DLD1 (cell line): ENCODE results near the gene ZNF664.
"Not testable (repeated sequence)": the region's sequence is repeated elsewhere in the genome, so short reads cannot be mapped to it uniquely, and the experiment has no call there.

ENCODE experiments used
- in situ Hi-C: cut with HindIII; loops from 2 replicates; pipeline ENCODE4 v1.10.0; 2017; ENCODE audit warnings: low sequenced_read_pairs

ZNF664 gene

DNA sequence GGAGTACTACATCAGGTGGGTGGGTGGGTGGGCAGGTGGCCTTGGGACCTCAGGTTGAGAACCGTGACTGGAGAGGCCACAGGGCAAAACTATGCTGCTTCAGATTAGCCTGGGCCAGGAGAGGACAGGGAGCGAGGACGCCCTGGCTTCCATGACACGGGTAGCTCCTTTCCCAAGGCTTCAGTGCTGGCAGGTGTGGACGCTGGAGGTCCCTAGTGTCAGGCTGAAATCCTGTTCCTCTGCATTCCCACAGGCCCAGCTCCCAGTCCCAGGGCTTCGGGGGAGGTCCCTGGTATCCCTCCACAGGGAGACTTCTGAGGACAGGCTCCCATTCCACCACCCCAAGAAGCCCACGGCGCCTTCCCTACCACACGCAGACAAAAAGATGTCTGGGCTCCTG is 32.0 kb upstream of the ZNF664 start:
- in situ Hi-C loops = no loop called here

DNA sequence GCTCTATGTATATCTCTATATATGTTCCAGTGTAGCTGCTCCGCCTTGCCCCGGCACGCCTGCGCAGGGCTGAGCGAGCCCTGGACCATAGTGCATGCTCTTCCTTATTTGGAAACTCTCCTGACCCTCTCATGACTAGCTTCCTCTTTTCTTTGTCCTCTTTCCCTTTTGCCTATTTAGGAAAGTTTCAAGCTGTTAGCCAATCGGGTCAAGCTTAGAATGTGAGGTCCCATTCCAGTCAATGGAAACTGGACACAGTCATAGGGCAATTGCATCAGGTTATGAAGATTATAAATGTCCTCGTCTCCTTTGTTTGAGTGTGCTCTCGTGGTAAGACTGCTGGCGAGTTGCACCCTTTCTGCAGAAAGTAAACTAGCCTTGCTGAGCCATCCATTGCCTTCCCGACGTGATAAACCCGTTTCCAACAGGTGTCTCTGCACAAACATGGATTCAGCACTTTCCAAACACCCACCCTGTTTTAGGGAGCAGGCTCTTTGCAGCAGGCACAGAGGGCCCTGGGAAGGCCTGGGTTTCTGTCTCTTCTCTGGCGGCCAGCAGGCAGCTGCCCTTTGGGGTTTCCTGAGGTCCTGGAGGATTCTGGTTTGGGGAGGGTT is 31.3 kb upstream of the ZNF664 start:
- in situ Hi-C loops = no loop called here

DNA sequence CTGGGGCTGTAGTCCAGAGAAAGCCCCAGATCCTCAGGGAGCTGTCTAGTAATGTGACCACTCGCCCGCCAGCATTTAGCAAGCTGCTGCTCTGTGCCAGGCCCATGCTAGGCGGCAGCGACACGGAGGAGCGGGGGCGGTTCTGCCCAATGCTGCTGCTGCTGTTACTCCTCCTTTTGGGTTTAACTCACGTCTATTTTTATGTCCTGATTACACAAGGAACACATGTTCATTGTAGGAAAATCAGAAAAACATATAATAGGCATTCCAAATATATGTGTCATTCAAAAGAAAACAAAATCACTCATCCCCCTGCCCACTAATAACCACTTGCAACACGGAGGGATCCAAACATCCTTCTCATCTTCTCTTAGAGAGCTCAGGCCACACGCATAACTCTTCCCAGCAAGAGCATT is 30.8 kb upstream of the ZNF664 start:
- in situ Hi-C loops = no loop called here

- in situ Hi-C loops = no loop called here
Observed at GRCh38 chr12:123942911-123943648, 29.9 kb upstream of the ZNF664 start.

- in situ Hi-C loops = no loop called here
Observed at GRCh38 chr12:123943816-123944215, 29.2 kb upstream of the ZNF664 start.

DNA sequence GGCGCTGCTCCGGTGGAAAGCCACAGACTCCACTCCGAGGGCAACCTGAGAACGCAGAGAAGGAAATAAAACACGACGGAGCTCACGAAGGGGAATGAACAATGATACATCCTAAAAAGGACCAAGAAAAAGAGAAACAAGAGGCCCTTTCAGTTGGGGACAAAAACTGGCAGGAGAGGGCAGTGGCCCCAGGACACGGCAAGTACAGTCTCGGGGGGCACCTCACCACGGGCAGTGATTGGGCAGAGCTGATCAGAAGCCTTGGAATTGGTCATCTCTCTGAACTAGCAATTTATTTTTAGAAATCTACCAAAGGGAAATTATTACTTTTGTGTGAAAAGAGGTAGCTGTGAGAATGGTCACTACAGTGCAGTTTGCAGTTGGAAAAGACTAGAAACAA is 28.3 kb upstream of the ZNF664 start:
- in situ Hi-C loops = no loop called here

GRCh38 chr12:123945287-123946151 is 27.5 kb upstream of the ZNF664 start:
- in situ Hi-C loops = no loop called here

GRCh38 chr12:123946152-123946515 is 26.9 kb upstream of the ZNF664 start:
- in situ Hi-C loops = no loop called here

- in situ Hi-C loops = not testable (repeated sequence)
Observed at GRCh38 chr12:123946516-123947505, 26.2 kb upstream of the ZNF664 start.

DNA sequence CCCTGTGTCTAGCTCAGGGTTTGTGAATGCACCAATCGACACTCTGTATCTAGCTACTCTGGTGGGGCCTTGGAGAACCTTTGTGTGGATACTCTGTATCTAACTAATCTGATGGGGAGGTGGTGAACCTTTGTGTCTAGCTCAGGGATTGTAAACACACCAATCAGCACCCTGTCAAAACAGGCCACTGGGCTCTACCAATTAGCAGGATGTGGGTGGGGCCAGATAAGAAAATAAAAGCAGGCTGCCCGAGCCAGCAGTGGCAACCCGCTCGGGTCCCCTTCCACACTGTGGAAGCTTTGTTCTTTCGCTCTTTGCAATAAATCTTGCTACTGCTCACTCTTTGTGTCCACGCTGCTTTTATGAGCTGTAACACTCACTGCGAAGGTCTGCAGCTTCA is 25.5 kb upstream of the ZNF664 start:
- in situ Hi-C loops = not testable (repeated sequence)

DNA sequence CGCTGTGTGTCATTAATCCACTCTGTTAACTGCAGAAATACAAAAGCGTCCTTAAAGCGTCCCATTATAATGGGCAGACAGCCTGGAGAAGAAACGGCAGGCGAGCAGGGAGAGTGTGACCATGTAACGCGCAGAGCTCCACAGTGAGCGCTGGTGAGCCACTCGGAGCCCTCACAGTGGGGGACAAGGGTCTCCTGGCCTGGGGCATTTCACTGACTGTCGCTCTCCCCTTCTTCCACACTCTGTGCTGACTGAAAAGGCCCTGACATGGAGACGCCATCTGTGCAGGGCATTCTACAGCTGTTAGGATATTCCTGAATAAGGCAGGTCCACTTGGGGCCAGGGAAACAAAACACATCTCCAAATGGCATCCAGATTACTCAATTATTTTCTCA is 24.6 kb upstream of the ZNF664 start:
- in situ Hi-C loops = no loop called here

- in situ Hi-C loops = no loop called here
Observed at GRCh38 chr12:123948796-123949769, 23.9 kb upstream of the ZNF664 start.

DNA sequence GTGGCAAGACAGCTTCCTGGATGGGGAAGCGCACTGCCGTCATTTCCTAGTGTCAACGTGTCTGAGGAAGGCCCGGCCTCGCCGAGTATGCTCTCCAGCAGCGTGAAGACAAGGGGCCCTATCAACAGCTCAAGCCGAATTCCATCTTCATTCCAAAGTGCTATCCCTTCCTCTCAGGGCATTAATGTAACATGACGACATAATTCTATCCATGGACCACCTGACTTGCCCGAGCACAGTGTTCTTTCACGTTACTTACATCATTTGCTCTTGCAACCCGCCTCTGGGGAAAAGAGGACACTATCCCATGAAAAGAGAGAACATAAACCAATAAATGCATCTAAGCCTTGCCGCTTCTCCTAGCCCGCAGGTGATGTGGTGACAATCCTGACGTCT is 23.2 kb upstream of the ZNF664 start:
- in situ Hi-C loops = no loop called here

- in situ Hi-C loops = no loop called here
Observed at GRCh38 chr12:123950476-123951349, 22.3 kb upstream of the ZNF664 start.

GRCh38 chr12:123951467-123951866 is 21.5 kb upstream of the ZNF664 start:
- in situ Hi-C loops = no loop called here

GRCh38 chr12:123952037-123952436 is 21.0 kb upstream of the ZNF664 start:
- in situ Hi-C loops = no loop called here

GRCh38 chr12:123954647-123955350 is 18.2 kb upstream of the ZNF664 start:
- in situ Hi-C loops = no loop called here

DNA sequence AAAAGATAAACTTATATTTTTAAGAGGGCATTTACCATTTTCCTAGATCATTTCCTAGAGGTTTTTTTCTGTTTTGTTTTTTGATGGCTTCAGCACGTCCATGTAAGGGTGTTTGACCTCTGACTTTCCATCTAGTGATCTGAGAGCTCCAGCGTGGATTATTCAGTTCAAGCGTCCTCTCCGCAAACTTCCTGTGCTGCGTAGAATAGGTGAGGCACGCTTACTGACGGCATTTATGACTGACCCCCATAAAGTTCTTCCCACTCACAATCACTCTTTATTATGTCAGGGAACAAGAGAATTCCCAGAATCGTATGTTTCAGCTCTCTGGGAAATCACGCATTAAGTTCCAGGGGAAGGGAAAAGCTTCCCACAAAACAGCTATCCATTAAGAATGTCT is 16.8 kb upstream of the ZNF664 start:
- in situ Hi-C loops = no loop called here
